Liver (tissue), 3 donors: ENCODE data around the gene CD14.
A peak's percentile ranks its signal among the peaks of the same experiment; 100 is the strongest.

ENCODE experiments used
- HNF4G ChIP-seq: IDR thresholded peaks from 2 replicates; pipeline ENCODE4 v1.6.1; 2016; ENCODE audit warnings: antibody characterized with exemption
- JUND ChIP-seq, 2 donors: IDR thresholded peaks; 2 replicates each; pipeline ENCODE4 v1.6.1; 2016; ENCODE audit warnings: antibody characterized with exemption in 2 of 2
- NR2F2 ChIP-seq: IDR thresholded peaks from 2 replicates; pipeline ENCODE4 v1.6.1; 2016; ENCODE audit warnings: antibody characterized with exemption
- RAD21 ChIP-seq, 2 donors: IDR thresholded peaks; 2 replicates each; pipeline ENCODE4 v1.6.1; 2016; ENCODE audit warnings: antibody characterized with exemption in 2 of 2, mild to moderate bottlenecking in 2 of 2
- RXRA ChIP-seq, 2 donors: IDR thresholded peaks; 2 replicates each; pipeline ENCODE4 v1.6.1; 2017 to 2018; ENCODE audit warnings: antibody characterized with exemption in 2 of 2, mild to moderate bottlenecking in 1 of 2
- SP1 ChIP-seq: IDR thresholded peaks from 2 replicates; pipeline ENCODE4 v1.6.1; 2018; ENCODE audit warnings: antibody characterized with exemption, mild to moderate bottlenecking
- TAF1 ChIP-seq: conservative IDR thresholded peaks from 2 replicates; pipeline ENCODE4 v1.6.1; 2016; ENCODE audit warnings: antibody characterized with exemption, mild to moderate bottlenecking
- YY1 ChIP-seq: IDR thresholded peaks from 2 replicates; pipeline ENCODE4 v1.6.1; 2016; ENCODE audit warnings: antibody characterized with exemption, mild to moderate bottlenecking
- TF ChIP-seq, protein P1 (sequence below): fragments of 150-350 bp; IDR thresholded peaks from 2 replicates; pipeline ENCODE4 v1.5.1; 2017; ENCODE audit warnings: improper control_type of control experiment, low read depth, low read length; ENCODE audit not compliant: missing input control
- TF ChIP-seq, protein P2 (sequence below): IDR thresholded peaks from 2 replicates; pipeline ENCODE4 v1.6.1; 2016; ENCODE audit warnings: antibody characterized with exemption
- TF ChIP-seq, protein P3 (sequence below): IDR thresholded peaks from 2 replicates; pipeline ENCODE4 v1.6.1; 2016; ENCODE audit warnings: antibody characterized with exemption, mild to moderate bottlenecking
- TF ChIP-seq, protein P4 (sequence below): IDR thresholded peaks from 2 replicates; pipeline ENCODE4 v1.6.1; 2016; ENCODE audit warnings: antibody characterized with exemption
- TF ChIP-seq, protein P5 (sequence below): IDR thresholded peaks from 2 replicates; pipeline ENCODE4 v1.6.1; 2016; ENCODE audit warnings: antibody characterized with exemption
- donor health status: healthy.
- donor health status: healthy.

DNA sequence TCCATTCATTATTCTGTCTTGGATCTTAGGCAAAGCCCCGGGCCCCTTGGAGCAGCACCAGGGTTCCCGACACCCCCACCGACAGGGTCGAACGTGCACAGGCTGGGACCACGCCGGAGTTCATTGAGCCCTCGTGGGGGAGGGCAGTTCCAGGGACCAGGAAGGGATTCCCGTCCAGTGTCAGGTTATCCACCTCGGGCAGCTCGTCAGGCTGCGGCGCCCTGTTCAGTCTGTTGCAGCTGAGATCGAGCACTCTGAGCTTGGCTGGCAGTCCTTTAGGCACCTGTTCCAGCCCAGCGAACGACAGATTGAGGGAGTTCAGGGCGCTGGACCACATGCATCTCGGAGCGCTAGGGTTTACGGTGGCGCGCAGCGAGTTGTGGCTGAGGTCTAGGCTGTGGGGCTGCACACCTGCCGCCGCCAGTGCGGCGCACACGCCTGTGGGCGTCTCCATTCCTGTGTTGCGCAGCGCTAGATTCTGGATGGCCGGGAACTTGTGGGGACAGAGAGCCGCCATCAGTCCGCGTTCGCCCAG, 1.1 kb downstream of the CD14 start:
- TF ChIP-seq, protein P1, sequence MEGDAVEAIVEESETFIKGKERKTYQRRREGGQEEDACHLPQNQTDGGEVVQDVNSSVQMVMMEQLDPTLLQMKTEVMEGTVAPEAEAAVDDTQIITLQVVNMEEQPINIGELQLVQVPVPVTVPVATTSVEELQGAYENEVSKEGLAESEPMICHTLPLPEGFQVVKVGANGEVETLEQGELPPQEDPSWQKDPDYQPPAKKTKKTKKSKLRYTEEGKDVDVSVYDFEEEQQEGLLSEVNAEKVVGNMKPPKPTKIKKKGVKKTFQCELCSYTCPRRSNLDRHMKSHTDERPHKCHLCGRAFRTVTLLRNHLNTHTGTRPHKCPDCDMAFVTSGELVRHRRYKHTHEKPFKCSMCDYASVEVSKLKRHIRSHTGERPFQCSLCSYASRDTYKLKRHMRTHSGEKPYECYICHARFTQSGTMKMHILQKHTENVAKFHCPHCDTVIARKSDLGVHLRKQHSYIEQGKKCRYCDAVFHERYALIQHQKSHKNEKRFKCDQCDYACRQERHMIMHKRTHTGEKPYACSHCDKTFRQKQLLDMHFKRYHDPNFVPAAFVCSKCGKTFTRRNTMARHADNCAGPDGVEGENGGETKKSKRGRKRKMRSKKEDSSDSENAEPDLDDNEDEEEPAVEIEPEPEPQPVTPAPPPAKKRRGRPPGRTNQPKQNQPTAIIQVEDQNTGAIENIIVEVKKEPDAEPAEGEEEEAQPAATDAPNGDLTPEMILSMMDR: no peak
- TF ChIP-seq YY1 (peak; percentile 84), RAD21 (IDR thresholded peaks at IDR 0.05) (no peak), JUND (IDR thresholded peaks at IDR 0.05) (no peak), TAF1 (no peak), SP1 (no peak), RXRA (IDR thresholded peaks at IDR 0.05) (peak in 1 of 2 donors; percentile 46), NR2F2 (no peak), HNF4G (no peak)
- TF ChIP-seq, protein P2, sequence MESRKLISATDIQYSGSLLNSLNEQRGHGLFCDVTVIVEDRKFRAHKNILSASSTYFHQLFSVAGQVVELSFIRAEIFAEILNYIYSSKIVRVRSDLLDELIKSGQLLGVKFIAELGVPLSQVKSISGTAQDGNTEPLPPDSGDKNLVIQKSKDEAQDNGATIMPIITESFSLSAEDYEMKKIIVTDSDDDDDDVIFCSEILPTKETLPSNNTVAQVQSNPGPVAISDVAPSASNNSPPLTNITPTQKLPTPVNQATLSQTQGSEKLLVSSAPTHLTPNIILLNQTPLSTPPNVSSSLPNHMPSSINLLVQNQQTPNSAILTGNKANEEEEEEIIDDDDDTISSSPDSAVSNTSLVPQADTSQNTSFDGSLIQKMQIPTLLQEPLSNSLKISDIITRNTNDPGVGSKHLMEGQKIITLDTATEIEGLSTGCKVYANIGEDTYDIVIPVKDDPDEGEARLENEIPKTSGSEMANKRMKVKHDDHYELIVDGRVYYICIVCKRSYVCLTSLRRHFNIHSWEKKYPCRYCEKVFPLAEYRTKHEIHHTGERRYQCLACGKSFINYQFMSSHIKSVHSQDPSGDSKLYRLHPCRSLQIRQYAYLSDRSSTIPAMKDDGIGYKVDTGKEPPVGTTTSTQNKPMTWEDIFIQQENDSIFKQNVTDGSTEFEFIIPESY: no peak
- TF ChIP-seq, protein P3, sequence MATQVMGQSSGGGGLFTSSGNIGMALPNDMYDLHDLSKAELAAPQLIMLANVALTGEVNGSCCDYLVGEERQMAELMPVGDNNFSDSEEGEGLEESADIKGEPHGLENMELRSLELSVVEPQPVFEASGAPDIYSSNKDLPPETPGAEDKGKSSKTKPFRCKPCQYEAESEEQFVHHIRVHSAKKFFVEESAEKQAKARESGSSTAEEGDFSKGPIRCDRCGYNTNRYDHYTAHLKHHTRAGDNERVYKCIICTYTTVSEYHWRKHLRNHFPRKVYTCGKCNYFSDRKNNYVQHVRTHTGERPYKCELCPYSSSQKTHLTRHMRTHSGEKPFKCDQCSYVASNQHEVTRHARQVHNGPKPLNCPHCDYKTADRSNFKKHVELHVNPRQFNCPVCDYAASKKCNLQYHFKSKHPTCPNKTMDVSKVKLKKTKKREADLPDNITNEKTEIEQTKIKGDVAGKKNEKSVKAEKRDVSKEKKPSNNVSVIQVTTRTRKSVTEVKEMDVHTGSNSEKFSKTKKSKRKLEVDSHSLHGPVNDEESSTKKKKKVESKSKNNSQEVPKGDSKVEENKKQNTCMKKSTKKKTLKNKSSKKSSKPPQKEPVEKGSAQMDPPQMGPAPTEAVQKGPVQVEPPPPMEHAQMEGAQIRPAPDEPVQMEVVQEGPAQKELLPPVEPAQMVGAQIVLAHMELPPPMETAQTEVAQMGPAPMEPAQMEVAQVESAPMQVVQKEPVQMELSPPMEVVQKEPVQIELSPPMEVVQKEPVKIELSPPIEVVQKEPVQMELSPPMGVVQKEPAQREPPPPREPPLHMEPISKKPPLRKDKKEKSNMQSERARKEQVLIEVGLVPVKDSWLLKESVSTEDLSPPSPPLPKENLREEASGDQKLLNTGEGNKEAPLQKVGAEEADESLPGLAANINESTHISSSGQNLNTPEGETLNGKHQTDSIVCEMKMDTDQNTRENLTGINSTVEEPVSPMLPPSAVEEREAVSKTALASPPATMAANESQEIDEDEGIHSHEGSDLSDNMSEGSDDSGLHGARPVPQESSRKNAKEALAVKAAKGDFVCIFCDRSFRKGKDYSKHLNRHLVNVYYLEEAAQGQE: peak; percentile 49
- TF ChIP-seq, protein P4, sequence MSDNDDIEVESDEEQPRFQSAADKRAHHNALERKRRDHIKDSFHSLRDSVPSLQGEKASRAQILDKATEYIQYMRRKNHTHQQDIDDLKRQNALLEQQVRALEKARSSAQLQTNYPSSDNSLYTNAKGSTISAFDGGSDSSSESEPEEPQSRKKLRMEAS: no peak
- TF ChIP-seq, protein P5, sequence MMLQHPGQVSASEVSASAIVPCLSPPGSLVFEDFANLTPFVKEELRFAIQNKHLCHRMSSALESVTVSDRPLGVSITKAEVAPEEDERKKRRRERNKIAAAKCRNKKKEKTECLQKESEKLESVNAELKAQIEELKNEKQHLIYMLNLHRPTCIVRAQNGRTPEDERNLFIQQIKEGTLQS: no peak
